ENCODE results near the gene ETFDH.

ETFDH gene

DNA sequence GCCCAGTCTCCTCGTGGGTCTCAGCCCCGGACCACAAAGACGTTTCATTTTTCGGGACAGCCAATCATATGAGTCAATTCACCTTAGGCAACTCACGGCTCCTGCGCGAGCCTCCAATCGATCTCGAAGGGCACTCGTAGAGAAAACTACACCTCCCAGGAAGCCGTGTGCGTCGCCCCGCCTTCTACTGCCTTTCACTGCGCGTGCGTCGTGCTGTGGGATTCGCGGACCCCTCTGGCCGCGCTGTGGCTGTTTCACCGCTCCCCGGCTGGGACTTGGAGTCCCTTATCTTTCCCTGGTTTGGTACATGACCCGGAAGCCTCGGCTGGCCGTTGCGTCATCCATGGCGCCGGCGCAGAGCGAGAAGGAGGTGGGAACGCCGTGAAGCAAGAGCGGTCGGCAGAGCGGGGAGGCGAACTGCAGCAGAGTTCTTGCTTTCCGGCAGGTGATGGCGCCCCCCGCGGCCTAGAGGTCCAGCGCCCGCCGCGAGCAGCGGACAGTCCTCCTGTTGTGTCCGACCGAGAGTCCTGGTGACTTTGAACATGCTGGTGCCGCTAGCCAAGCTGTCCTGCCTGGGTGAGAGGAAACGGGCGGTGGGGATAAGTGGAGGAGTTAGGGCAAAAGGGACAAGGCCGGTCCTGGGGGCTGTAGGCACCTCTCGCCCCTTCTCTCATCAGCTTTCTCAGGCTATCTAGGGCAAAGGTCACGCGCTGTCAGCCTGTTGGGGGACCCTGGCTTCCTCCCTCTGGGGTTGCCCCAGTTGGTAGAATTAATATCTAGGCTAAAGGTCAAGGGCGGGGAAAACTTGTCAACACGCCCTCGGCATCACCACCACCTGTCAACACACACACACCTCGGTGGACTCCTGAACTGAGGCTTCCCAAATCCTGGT is at the start of gene ETFDH:
TSS of gene ETFDH (plus strand) at position 382 of the 892 bp plus-strand sequence. CDS start at position 543, 161 bp downstream.
- peak; percentile 99 for DNase-seq (ENCODE audit: low read depth)
- TF ChIP-seq, protein P1, sequence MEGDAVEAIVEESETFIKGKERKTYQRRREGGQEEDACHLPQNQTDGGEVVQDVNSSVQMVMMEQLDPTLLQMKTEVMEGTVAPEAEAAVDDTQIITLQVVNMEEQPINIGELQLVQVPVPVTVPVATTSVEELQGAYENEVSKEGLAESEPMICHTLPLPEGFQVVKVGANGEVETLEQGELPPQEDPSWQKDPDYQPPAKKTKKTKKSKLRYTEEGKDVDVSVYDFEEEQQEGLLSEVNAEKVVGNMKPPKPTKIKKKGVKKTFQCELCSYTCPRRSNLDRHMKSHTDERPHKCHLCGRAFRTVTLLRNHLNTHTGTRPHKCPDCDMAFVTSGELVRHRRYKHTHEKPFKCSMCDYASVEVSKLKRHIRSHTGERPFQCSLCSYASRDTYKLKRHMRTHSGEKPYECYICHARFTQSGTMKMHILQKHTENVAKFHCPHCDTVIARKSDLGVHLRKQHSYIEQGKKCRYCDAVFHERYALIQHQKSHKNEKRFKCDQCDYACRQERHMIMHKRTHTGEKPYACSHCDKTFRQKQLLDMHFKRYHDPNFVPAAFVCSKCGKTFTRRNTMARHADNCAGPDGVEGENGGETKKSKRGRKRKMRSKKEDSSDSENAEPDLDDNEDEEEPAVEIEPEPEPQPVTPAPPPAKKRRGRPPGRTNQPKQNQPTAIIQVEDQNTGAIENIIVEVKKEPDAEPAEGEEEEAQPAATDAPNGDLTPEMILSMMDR (IDR thresholded peaks at IDR 0.05; ENCODE audit: insufficient read depth, low read depth, low read length, missing control alignments), result peak; percentile 47
- H3K4me3 ChIP-seq (ENCODE audit: low read length), result peak within 1 kb of the TSS; percentile 91

DNA sequence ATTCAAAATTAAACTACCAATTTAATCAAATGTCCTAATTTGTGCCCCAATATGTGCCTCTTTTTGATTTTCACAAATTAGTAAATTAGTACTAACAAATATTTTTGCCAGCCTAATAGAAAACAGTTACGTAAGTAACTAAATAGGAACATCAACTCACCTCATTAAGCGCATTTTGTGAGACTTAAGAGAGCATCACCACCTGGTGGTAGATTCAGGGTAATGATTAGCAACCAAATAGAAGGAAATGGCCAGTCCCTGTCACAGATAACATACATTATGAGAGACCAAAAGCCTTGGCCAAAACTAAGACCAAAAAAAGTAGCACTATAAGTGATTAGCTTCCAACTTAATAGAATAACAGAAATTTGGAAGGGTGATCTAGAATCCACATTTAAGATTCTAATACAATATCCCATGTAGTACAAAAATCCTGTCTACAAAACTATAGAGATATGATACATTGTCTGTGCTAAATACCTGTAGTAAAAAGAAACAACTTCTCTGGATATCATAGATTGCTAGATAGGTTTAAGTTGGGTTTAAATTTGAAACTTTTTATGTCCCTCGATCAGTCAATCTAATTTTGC is 47.1 kb upstream of the ETFDH start:
- H3K4me3 ChIP-seq (ENCODE audit: low read length), result no peak overlapping the region
- TF ChIP-seq, protein P1 (IDR thresholded peaks at IDR 0.05; ENCODE audit: insufficient read depth, low read depth, low read length, missing control alignments), result peak; percentile 80
- peak; percentile 76 for DNase-seq (ENCODE audit: low read depth)

DNA sequence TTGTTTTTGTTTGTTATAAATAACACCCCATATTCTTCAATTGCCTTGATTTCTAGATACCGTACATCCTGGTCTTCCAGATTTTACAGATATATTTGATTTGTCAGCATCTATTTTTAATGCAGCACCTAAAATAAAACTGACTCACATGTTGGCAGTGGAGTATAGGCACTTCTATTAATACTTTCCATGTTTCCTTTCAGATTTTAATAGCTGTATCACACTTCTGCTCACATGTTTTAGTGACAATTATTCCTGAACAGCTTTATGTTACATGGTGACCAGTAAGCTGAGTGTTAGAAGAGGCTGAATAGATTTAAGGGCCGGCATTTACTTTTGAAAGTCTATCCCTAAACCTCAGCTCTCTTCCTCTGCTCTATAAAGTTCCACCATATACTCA is 46.6 kb upstream of the ETFDH start:
- H3K4me3 ChIP-seq (ENCODE audit: low read length), result no peak overlapping the region
- DNase-seq (ENCODE audit: low read depth), result no peak
- TF ChIP-seq, protein P1 (IDR thresholded peaks at IDR 0.05; ENCODE audit: insufficient read depth, low read depth, low read length, missing control alignments), result no peak

DNA sequence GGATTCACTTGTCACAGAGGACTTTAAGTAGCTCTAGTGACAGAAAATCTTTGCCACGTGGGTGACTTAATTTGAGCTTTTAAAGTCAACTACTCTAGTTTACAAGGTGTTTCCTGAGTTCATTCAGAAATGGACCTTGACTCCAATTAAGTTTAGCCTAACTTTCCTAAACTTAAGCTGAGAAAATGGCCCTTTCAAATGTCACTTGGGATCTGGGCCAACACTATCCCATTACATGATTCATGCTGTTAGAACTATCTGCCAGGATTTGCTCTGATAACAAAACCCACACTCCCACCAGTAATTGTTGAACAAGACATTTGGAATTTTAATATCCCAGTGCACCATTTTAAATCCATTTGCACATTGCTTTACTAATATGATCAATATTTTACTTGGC is 41.2 kb upstream of the ETFDH start:
- no peak overlapping the region for H3K4me3 ChIP-seq (ENCODE audit: low read length)
- peak; percentile 15 for DNase-seq (ENCODE audit: low read depth)

DNA sequence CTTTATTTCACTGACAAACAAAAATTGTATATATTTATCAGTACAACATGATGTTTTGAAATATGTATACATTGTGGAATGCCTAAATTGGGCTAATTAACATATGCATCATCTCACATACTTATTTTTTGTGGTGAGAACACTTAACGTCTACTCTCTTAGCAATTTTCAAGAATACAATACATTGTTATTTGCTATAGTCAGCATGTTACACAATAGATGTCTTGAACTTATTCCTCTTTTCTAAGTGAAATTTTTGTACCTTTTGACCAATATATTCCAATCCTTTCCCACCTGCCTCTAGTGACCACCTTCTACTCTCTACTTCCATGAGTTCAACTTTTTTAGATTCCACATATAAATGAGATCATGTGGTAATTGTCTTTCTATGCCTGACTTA is 35.5 kb upstream of the ETFDH start:
- DNase-seq (ENCODE audit: low read depth), result no peak
- TF ChIP-seq, protein P1 (IDR thresholded peaks at IDR 0.05; ENCODE audit: insufficient read depth, low read depth, low read length, missing control alignments), result no peak
- no peak overlapping the region for H3K4me3 ChIP-seq (ENCODE audit: low read length)

More for the DNA sequence above, 41.2 kb upstream of the ETFDH start:
- TF ChIP-seq, protein P1 (IDR thresholded peaks at IDR 0.05; ENCODE audit: insufficient read depth, low read depth, low read length, missing control alignments), result no peak

DNA sequence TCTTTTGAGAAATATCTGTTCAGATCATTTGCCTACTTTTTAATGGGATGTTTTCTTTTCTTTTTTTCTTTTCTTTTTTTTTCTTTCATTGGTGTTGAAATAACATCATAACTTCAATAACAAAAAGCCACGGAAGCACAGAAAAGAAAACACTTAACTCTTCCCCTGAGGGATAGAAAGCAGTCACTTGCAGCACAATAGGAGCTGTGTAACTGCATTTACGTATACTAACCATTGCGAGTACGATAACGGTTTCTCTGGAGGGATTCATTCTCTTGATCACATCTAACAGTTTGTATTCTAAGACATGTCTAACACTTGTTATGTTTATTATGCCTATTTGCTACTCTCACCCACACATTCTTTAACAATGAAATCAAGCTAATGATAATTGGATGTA is 27.7 kb upstream of the ETFDH start:
- no peak for DNase-seq (ENCODE audit: low read depth)
- H3K4me3 ChIP-seq (ENCODE audit: low read length), result no peak overlapping the region
- TF ChIP-seq, protein P1 (IDR thresholded peaks at IDR 0.05; ENCODE audit: insufficient read depth, low read depth, low read length, missing control alignments), result no peak

All from epithelial cell of esophagus (primary cell).